IPS DF 4.7 (cell line): ENCODE data around the gene PLEKHB2.
"Not testable (repeated sequence)": the region's sequence is repeated elsewhere in the genome, so short reads cannot be mapped to it uniquely, and the experiment has no call there.

Experiments
- DNase-seq: peaks from one replicate; pipeline ENCODE4 v3.0.0-alpha.2; 2013; ENCODE audit warnings: low spot score; ENCODE audit errors: extremely low read depth

Gene PLEKHB2, protein sequence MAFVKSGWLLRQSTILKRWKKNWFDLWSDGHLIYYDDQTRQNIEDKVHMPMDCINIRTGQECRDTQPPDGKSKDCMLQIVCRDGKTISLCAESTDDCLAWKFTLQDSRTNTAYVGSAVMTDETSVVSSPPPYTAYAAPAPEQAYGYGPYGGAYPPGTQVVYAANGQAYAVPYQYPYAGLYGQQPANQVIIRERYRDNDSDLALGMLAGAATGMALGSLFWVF

DNA sequence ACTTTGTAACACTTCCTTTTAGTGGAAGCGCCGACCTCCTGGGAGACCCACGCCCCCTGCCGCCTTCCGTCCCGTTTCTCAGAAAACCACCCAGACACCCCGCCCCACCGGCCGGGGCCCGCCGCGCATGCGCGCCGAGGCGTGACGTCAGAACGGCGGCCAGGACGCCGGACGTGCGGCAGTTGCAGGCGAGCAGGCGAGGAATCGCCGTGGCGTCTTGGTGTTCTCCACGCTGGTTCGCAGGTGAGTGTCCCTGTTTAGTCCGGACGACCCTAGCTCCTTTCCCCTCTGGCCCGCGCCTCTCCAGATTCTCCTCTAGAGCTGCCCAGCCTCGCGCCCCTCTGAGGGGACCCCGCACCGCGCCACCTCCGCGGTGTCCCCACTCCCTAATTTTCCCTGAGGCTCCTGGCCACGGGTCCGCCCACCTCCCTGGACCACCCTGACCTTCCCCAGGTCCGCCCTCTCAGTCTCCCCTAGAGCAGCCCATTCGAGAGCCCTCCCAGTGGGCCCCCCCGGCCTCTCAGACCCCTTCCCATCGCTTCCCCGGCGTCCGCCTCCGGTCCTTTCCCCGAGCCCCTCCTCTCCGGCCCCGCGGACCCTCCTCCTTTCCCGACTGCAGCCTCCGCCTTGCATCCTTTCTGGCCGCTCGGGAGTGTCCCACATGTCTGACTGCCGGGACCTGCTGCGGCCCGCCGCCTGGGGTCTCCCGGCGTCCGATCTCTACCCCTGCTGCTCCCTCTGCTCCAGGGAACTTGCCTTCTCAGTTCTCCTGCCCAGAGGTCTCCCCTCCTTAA lies at the start of gene PLEKHB2:
TSS of gene PLEKHB2 (plus strand) at position 181 of the 794 bp plus-strand sequence. CDS start 15,606 bp downstream, outside the sequence.
- no peak for DNase-seq

DNA sequence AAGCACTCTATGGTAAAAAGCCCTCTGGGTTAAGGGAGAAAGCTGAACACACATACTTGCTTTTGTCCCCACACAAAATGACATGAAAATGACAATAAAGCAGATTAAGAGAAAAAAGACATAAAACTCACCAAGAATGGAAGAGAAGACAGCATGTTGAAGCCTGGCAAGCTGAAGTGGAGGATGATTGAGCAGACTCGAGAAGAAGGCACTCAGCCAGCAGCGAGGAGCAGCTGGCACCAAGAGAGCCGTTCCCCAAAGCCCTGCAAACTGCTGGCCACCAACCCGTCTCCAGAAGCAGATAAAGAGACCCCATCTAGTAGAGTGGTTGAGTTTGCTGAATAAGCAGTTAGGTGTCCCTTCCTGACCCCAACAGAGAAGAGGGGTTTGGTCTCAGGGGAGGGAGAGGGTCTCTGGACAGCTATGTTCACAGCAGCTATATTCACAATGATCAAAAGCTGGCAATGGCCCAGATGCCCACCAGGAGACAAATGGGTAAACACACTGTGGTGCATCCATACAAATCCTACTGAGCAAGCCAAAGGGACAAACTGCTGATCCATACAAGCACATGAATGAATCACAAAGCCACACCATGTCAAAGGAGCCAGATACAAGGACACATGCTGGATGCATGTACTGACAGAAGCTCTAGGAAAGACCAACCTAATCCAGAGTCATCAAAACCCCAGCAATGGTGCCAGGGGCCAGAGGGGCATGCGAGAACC lies 48.8 kb upstream of the PLEKHB2 start:
- DNase-seq = no peak

DNA sequence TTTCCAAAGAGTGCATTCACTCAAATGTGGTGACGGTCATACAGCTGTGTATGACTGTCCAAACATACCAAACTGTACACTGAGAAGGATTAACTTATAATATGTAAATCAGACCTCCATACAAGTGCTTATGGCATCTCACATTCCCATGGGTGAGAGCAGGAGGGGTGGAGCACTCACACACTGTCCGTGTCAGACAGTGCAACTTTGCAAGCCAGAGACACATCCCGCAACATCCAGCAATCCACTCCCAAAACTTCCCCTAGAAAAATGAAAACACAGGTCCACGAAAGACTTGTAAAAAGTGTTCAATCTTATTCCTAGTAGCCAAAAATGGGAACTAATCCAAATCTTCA lies 48.2 kb upstream of the PLEKHB2 start:
- no peak for DNase-seq

DNA sequence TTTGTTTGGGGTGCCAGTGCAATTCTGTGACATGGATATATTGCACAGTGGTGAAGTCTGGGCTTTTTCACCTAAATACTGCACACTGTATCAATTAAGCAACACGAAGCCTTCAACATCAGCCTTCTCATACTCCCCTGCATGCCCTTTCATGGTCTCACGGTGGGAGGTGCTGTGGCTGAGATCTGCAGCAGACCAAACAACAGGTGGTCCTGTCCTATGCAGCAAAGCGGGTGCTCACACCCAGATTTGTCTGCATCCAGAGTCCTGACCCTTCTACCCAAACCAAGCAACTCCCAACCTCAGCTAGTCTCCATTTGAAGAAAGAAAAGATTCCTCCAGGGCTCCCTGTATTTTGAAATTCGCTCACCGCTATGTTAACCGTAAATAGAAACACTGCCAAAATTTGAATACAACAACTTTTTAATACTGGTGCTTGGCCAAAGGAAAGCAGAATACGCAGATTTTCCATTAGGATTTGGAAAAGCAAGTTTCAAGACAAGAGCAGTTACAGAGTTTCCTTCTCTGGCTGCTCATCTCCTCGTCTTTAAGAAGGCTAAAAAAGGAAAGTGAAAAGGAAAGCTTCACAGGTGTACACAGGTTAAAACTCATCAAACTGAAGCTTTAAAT lies 46.8 kb upstream of the PLEKHB2 start:
- DNase-seq = no peak

DNA sequence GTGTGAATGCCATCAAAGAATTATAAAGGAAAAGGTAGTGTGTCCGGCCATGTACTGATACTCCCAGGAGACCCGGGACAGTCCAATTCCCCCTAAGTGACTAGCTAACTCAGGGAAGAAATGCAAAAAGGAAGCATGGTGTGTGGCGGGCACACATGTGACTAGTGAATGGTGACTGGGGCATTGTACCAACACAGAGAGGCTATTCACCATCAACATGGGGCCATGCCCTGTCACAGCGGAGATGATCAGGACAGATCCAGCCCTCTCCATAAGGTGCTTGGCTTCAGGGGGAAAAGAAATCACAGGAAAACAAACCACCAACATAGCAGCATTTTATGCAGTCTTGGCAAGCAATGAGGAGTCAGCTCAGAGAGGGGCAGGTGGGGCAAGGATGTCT lies 46.2 kb upstream of the PLEKHB2 start:
- no peak for DNase-seq

DNA sequence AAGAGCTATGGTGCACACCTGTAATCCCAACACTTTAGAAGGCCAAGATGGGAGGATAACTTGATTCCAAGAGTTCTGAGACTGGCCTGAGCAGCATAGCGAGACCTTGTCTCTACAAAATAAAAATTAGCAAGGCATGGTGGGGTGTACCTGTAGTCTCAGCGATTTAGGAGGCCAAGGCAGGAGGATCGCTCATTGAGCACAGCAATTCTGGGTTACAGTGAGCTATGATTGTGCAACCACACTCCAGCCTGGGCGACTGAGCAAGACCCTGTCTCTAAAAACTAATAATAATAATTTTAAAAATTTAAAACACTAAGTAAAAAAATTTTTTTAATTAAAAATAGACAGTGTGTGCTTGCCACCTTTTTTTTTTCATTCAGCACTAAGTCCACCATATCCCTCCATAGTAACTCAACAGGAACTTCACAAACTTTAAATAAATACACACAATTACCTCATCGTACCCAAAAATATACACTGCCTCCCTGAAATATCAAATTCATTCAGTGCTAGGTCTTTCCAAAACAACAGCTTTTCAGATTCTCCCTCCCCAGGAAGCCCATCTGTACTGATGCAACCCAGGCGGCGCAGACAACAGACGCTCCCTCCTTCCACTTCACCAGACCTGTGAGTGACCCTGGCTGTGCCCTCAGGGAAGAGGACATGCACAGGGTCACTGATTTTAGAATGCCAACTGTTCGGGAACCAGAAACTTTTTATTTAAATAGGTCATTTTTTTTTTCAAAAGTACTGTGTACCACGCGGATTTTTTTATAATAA lies 41.4 kb upstream of the PLEKHB2 start:
- DNase-seq = no peak

DNA sequence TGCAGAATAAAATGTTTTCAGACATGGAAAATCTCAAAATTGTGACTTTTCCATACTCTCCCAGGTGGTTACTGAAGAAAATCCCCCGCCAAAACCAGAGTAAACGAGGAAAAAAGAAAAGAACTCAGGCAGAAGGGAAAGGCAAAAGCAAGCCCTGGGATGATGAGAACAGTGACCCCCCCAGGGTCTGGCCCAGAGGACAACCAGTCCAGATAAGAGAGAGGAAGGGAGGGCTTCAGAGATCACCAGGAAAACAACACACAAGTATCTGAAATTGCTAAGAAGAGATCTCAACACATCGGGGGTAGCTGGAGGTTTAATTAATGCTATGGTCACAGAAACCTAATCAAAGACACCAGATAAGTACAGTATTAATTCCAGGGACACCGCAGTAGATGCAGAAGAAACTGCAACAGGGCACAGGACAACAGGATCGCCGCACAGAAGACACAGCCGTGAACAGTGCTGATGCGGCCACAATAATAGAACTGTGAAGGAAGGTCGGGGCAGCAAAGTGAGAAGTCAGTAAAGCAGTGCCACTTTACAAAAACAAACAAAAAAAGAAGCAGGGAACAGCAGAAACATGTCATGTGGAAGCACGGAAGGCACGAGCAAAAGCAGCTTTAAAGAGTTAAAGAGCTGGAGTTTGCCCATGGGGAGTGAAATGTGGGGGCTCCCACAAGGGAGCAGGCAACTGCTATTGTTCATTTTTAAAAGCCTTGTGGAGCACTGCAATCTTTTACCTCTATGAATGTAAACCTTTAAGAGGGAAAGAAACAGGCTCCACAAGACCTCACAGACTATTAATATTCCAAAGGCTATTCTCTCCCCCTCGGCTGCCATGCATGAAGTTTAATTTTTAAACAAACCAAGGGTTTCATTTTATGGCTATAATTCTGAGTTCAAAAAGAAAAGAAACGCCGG lies 40.3 kb upstream of the PLEKHB2 start:
- no peak for DNase-seq

DNA sequence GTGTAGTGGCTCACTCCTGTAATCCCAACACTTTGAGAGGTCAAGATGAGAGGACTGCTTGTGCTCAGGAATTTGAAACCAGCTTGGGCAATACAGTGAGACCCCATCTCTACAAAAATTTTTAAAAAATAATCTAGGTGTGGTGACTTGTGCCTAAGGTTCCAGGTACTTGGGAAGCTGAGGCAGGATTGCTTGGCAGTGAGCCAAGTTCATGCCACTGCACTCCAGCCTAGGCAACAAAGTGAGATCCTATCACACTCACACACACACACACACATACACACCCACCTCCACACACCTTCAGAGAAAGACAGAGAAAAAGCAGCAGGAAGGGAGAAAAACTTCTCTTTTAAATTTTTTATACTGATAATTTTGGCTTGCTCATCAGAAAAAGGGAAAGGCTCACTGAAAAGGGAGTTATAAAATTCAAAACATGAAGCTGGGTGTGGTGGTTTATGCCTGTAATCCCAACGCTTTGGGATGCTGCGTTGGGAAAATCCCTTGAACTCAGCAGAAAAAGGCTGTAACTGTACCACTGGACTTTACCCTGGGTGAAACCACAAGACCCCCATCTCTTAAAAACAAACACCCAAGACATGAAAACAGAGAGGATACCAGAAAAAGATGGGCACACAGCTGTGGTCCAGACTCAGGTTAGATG lies 37.5 kb upstream of the PLEKHB2 start:
- no peak for DNase-seq

DNA sequence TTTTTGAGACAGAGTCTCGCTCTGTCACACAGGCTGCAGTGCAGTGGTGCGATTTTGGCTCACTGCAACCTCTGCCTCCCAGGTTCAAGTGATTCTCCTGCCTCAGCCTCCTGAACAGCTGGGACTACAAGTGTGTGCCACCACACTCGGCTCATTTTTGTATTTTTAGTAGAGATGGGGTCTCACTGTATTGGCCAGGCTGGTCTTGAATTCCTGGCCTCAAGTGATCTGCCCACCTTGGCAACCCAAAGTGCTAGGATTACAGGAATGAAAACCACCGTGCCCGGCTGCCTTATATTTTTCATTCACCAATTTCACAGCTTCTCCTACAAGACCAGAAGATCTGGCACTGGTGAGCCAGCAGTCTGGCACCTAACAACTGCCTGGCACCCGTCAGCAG lies 37.0 kb upstream of the PLEKHB2 start:
- not testable (repeated sequence) for DNase-seq

DNA sequence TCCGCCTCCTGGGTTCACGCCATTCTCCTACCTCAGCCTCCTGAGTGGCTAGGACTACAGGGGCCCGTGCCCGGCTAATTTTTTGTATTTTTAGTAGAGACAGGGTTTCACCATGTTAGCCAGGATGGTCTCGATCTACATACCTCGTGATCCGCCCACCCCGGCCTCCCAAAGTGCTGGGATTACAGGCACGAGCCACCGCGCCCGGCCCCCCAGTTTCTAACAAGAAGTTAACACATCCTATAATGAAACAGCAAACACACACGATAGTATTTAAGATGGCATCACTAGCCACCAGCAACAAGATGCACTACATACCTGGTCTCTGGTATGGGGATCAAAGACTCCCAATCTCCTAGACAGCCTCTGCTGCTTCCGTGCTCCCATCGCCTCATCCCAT lies 29.6 kb upstream of the PLEKHB2 start:
- not testable (repeated sequence) for DNase-seq

DNA sequence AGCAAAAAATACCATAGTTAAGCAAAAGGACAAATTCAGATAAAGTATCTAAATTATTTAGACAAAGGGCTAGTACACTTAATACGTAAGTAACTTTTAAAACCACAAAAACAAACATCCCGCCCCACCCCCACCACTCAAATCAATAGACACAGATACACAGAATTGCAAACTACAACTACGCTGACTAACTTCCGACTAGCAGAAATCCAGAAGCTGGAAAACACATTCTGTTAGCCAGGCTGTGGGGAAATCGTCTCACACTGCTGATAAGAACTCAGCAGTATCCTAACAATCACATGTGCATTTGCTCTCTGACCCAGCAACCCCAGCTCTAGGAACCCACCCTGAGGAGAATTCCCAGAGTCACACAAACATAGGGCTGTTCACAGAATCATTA lies 28.4 kb upstream of the PLEKHB2 start:
- no peak for DNase-seq

DNA sequence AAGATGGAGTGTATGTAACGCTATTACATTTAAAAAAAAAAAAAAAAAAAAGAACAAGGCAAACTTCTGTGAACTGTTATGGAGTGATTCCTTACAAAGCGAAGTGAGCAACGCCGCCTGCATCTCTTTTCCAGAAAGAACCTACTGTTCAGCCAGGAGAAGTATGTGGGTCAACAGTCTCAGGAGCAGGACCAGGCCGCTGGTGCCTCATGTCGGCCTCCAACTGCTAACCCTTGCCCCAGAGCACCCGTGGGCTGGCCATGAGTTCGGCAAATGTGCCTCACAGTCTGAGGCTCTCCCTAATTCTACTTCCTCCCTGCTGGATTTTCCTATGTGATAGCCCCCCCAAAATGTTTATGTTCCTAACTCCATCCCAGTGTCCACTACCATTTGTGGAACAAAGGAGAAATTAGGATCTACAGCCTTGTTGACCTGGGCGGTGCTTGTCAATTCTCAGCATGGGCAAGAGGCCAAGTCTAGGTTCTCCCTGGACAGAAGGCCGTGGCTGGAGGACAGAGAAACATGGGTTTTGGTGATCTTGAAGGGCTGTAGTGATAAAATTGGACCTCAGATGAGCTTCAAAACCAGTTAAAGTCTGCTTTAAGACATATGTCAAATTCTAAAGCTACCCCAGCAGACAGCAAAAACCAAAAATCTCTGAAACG lies 27.8 kb upstream of the PLEKHB2 start:
- DNase-seq = no peak

DNA sequence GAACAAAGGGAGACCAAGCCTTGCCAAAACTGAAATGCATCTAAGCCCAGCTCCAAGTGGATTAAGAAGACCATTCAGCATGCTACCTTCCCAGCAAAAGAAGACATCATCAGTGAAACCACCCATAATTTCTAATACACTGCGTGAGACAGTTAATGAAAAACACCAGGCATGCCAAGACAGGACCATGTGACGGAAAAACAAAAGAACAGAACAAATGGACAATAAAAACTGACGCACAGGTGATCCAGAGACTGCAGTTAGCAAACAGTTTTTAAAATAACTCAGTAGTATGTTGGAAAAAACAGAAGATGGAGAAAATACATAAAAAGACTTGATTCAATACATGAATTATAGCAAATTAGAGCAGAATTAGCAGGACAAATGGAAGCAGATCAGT lies 27.2 kb upstream of the PLEKHB2 start:
- no peak for DNase-seq

DNA sequence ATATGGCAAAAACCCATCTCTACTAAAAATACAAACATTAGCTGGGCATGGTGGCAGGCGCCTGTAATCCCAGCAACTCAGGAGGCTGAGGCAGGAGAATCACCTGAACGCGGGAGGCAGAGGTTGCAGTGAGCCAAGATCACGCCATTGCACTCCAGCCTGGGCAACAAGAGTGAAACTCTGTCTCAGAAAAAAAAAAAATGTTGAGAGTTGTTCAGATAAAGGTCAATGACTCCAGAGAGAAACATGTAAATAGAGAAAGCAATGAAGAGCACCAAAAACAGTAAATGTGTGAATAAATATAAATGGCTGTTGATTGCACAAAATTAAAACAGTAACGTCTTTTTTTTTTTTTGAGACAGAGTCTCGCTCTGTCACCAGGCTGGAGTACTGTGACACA lies 25.2 kb upstream of the PLEKHB2 start:
- not testable (repeated sequence) for DNase-seq

DNA sequence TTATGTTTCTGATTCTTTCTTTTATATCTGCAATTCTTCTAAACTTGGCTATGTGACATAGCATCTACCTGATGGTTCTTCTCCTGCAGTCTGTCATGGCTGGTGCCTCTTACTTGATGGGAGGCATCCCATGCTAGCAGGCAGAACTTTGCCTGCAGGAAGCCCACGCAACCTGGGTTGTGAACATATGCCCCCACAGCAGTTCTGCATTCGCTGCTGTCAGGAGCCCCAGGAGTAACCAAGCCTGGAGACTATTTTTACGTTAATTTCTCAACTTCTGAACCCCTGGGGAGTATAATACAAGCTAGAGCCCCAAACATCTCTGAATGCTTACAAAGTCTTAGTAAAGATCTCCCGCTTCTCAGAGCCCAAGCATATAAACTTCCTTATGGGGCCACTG lies 23.9 kb upstream of the PLEKHB2 start:
- DNase-seq = no peak

DNA sequence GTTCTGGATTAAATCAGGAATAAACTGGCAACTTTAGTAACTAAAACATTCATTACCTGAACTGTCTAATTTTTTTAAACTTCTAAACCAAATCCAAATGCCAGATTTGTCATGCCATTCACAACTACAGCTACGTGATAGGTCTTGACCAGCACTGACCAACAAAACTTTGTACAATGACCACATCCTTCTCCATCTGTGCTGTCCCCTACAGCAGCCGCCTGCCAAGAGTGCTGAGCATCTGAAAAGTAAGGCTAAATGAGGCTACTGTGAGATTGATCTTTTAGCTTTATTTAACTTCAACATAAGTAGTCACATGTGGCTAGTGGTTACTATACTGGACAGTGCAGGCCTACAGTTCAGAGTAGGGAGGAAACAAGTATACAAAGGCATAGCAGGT lies 19.5 kb upstream of the PLEKHB2 start:
- DNase-seq = no peak

DNA sequence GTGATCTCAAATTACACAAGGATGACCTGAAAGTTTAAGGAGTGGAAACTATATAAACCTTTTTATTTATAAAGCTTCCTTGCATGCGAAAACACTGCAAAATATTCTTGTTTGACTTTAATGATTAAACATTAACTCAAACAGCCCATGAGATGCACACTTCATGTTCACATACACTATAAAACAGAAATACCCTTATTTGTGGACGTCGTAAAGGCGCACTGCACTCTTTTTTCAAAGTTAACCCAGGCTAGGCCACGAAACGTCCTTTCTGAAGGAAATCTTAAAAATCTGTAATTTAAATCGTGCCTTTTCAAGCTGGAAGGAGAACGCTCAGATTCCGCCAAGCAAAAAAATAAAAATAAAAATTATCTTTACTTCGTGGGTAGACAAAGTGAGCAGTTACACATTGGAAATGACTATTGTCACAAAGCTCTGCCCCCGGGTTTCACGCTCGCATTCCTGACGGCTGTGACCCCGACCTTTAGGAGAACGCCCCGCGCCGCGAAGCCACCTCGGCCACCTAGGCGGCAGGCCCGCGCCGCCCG lies 12.6 kb upstream of the PLEKHB2 start:
- no peak for DNase-seq

DNA sequence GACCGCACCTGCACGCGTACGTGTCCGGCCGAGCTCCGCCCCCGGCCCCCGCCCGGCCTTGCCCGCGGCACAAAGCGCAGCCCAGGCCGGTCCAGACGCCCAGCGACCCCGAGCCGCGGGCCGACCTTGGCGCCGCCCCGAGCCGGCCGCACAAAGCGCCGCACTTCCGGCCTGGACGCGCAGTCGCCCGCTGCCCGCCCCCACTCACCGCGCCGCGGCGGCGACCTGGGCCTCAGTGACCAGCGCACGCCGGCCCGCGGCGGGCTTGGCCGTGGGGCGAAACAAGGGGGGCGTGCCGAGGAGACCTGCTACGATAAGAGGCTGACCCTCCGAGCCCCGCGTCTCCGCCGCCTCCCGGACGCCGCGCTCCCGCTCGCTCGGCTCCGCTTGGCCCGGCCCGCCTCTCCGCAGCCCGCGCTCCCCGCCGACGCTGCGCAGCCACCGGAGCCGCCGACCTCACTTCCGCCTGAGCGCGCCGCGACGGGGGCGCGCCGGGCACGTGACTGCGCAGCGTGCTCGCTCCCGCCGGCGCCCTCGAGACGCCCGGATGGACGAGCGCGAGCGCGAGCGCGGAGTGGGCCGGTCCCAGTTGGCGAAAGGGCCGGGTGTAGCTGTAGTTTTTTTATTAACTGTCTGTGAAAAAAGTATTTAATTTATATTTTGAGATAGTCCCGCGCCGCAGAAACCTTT lies 12.0 kb upstream of the PLEKHB2 start, which contains the start of gene FAM168B:
TSS of gene FAM168B (minus strand) at position 455 of the 690 bp plus-strand sequence. CDS start 10,814 bp downstream, outside the sequence.
- DNase-seq = no peak
